Measurements from ENCODE around the gene C16orf46. TPM values are rescaled to one million over a fixed set of nuclear protein-coding genes. Genes with fewer than 3 reads are reported as not detected.

C16orf46 gene
- 0.87 and 2.1 TPM in 2 replicates for total RNA-seq

GRCh38 chr16:81077076-81077940 lies at the start of gene C16orf46:
C16orf46 (minus strand) TSS chr16:81077238; CDS start chr16:81063955, 13,283 bp downstream.

GRCh38 chr16:81095953-81096714 lies 19.1 kb upstream of the C16orf46 start, which contains the start of gene GCSH:
GCSH (minus strand) TSS chr16:81096395; CDS start chr16:81096278, 117 bp downstream.

GRCh38 chr16:81035398-81035974 lies 41.6 kb downstream of the C16orf46 start, which contains the start of gene ATMIN:
ATMIN (plus strand) TSS chr16:81035842; CDS start chr16:81035871, 29 bp downstream.

Other genes with a start within 250 kb of the C16orf46 start
- 18.5 and 31.1 TPM in 2 replicates for gene CMC2, start 70.4 kb downstream of the C16orf46 start, total RNA-seq
- gene CENPN, start 70.0 kb downstream of the C16orf46 start, total RNA-seq = 6.8 and 8.2 TPM in 2 replicates
- gene ATMIN, start 41.4 kb downstream of the C16orf46 start, total RNA-seq = 28.9 and 30.3 TPM in 2 replicates
- 35.0 and 35.8 TPM in 2 replicates for gene GCSH, start 19.2 kb upstream of the C16orf46 start, total RNA-seq
- not detected in 2 replicates for gene BCO1, start 161.5 kb upstream of the C16orf46 start, total RNA-seq
- gene GAN, start 237.7 kb upstream of the C16orf46 start, total RNA-seq = 2.7 and 3.8 TPM in 2 replicates